IPS-18a (cell line): ENCODE data around the gene MYADML2.

Experiments
- H3K27ac ChIP-seq: one replicate; pipeline ENCODE4 v1.5.1; 2013; ENCODE audit warnings: low read length
- H3K27me3 ChIP-seq: one replicate; pipeline ENCODE4 v1.6.1; 2013; ENCODE audit warnings: mild to moderate bottlenecking, low read length; ENCODE audit not compliant: control insufficient read depth, insufficient read depth
- H3K36me3 ChIP-seq: one replicate; pipeline ENCODE4 v1.6.1; 2013; ENCODE audit warnings: low read depth, low read length; ENCODE audit not compliant: control insufficient read depth
- H3K4me1 ChIP-seq: one replicate; pipeline ENCODE4 v1.6.1; 2013; ENCODE audit warnings: low read depth, low read length; ENCODE audit not compliant: control insufficient read depth
- H3K4me3 ChIP-seq: one replicate; pipeline ENCODE4 v1.5.1; 2013; ENCODE audit warnings: low read length
- H3K9ac ChIP-seq: one replicate; pipeline ENCODE4 v1.6.1; 2013; ENCODE audit warnings: mild to moderate bottlenecking, low read length, moderate library complexity
- H3K9me3 ChIP-seq: one replicate; pipeline ENCODE4 v1.6.1; 2013; ENCODE audit warnings: low read depth, low read length; ENCODE audit not compliant: control insufficient read depth

MYADML2 gene

GRCh38 chr17:81899514-81900166 lies 47.4 kb downstream of the MYADML2 start:
- H3K4me3 ChIP-seq: no peak overlapping the region
- no peaks in the 10 kb centered on the region for H3K4me1 ChIP-seq
- H3K27me3 ChIP-seq: peaks cover 25% of the 10 kb centered on the region
- peaks cover 27% of the 10 kb centered on the region for H3K36me3 ChIP-seq
- no peak overlapping the region for H3K27ac ChIP-seq
- H3K9me3 ChIP-seq: no peaks in the 10 kb centered on the region
- no peak overlapping the region for H3K9ac ChIP-seq

GRCh38 chr17:81898885-81899284 lies 48.1 kb downstream of the MYADML2 start:
- Histone ChIP-seq H3K36me3 (peaks cover 27% of the 10 kb centered on the region), H3K9ac (no peak overlapping the region), H3K4me1 (no peaks in the 10 kb centered on the region), H3K27ac (no peak overlapping the region), H3K9me3 (no peaks in the 10 kb centered on the region), H3K4me3 (no peak overlapping the region), H3K27me3 (peaks cover 25% of the 10 kb centered on the region)

GRCh38 chr17:81898029-81898866 lies 48.8 kb downstream of the MYADML2 start:
- H3K27ac ChIP-seq: no peak overlapping the region
- H3K36me3 ChIP-seq: peaks cover 27% of the 10 kb centered on the region
- H3K27me3 ChIP-seq: peaks cover 25% of the 10 kb centered on the region
- H3K9me3 ChIP-seq: no peaks in the 10 kb centered on the region
- H3K4me1 ChIP-seq: no peaks in the 10 kb centered on the region
- H3K9ac ChIP-seq: no peak overlapping the region
- H3K4me3 ChIP-seq: no peak overlapping the region

GRCh38 chr17:81895400-81895799 lies 51.6 kb downstream of the MYADML2 start:
- Histone ChIP-seq H3K9me3 (no peaks in the 10 kb centered on the region), H3K9ac (no peak overlapping the region), H3K27ac (no peak overlapping the region), H3K36me3 (peaks cover 27% of the 10 kb centered on the region), H3K4me3 (no peak overlapping the region), H3K27me3 (no peaks in the 10 kb centered on the region), H3K4me1 (peaks cover under 1% of the 10 kb centered on the region)

- H3K4me3 ChIP-seq: peak overlapping the region; percentile 92
- peak overlapping the region; percentile 93 for H3K9ac ChIP-seq
- peaks cover 44% of the 10 kb centered on the region for H3K36me3 ChIP-seq
- H3K9me3 ChIP-seq: no peaks in the 10 kb centered on the region
- H3K4me1 ChIP-seq: peaks cover 4% of the 10 kb centered on the region
- no peak overlapping the region for H3K27ac ChIP-seq
- H3K27me3 ChIP-seq: no peaks in the 10 kb centered on the region
Measured at GRCh38 chr17:81891303-81891552, 55.8 kb downstream of the MYADML2 start.

- H3K36me3 ChIP-seq: peaks cover 50% of the 10 kb centered on the region
- H3K27ac ChIP-seq: no peak overlapping the region
- peak overlapping the region; percentile 93 for H3K9ac ChIP-seq
- H3K4me3 ChIP-seq: peak overlapping the region; percentile 92
- H3K4me1 ChIP-seq: peaks cover 4% of the 10 kb centered on the region
- H3K9me3 ChIP-seq: no peaks in the 10 kb centered on the region
- no peaks in the 10 kb centered on the region for H3K27me3 ChIP-seq
Measured at GRCh38 chr17:81890447-81891302, 56.4 kb downstream of the MYADML2 start.
